Right lobe of liver (tissue), 6 donors: ENCODE results near the gene SSTR3. TPM values are rescaled to one million over a fixed set of nuclear protein-coding genes. Genes with fewer than 3 reads are reported as not detected.

ENCODE experiments used
- ATAC-seq, 4 donors: fragments of 200-7000 bp; cut with Tn5 transposase; one replicate each; pipeline ENCODE4 v1.9.1; 2020; ENCODE audit warnings: mild to moderate bottlenecking in 4 of 4, moderate library complexity in 4 of 4
- DNase-seq, 3 donors: peaks; one replicate each; pipeline ENCODE4 v3.0.0-alpha.2; 2020
- H3K27ac ChIP-seq, 3 donors: fragments of 200-600 bp; one replicate each; pipeline ENCODE4 v1.8.0; 2022
- H3K27me3 ChIP-seq, 2 donors: fragments of 200-600 bp; one replicate each; pipeline ENCODE4 v1.8.0; 2022
- H3K36me3 ChIP-seq, 4 donors: fragments of 200-600 bp; sonication (generic) in 1 of 4; one replicate each; pipeline versions ENCODE4 v1.5.1 to v1.8.0; 2017 to 2022; ENCODE audit warnings: control low read depth in 1 of 4
- H3K4me1 ChIP-seq, 4 donors: fragments of 200-600 bp; sonication (generic) in 1 of 4; one replicate each; pipeline versions ENCODE4 v1.5.1 to v1.8.0; 2017 to 2022; ENCODE audit warnings: control low read depth in 1 of 4
- H3K4me3 ChIP-seq, 3 donors: fragments of 200-600 bp; one replicate each; pipeline ENCODE4 v1.8.0; 2022
- H3K9me3 ChIP-seq, 4 donors: fragments of 200-600 bp; sonication (generic) in 1 of 4; one replicate each; pipeline versions ENCODE4 v1.5.1 to v1.8.0; 2017 to 2022; ENCODE audit warnings: control low read depth in 1 of 4
- CTCF ChIP-seq, 4 donors: fragments of 200-600 bp in 3 of 4; fragments of 450-650 bp in 1 of 4; IDR thresholded peaks; one replicate each; pipeline versions ENCODE4 v1.5.1 to v1.8.0; 2016 to 2022; ENCODE audit warnings: antibody characterized with exemption in 4 of 4, mild to moderate bottlenecking in 2 of 4
- POLR2A ChIP-seq: fragments of 450-650 bp; IDR thresholded peaks from one replicate; pipeline ENCODE4 v1.6.1; 2017; ENCODE audit warnings: antibody characterized with exemption, mild to moderate bottlenecking
- WGBS: methylation state at CpG from one replicate; pipeline ENCODE4 v1.1.6; 2018; ENCODE audit warnings: low coverage, low lambda C conversion rate; ENCODE audit not compliant: insufficient coverage; ENCODE audit errors: missing lambda C conversion rate; 5-methylcytosine and 5-hydroxymethylcytosine counted together
- intact Hi-C, 2 donors: fragments of 100-400 bp; cut with DNase I; formaldehyde crosslinking; loops; one replicate each; pipeline versions ENCODE4 v1.11.2 to v1.14.1; 2022
- total RNA-seq, 6 experiments: library from RNA; depleted of rRNA in 2 of 6; stranded (reverse); fragments of >200 nt in 2 of 6; fragmentation: NEBNext Ultra II Directional in 3 of 6; extraction: Animal tissue kit (Norgen Biotek cat#: 25700) in 3 of 6; gene quantifications; one replicate each; pipeline versions ENCODE4 v1.1.0 to v1.2.4, GENCODE V29; 2016 to 2023
- donor health status: DM: no; HTN: yes; CAD: no.
- donor health status: DM: no; HTN: no; CAD: no.
- donor health status: DM: no; HTN: no; CAD: no.
- donor health status: DM: no; HTN: yes; CAD: no.
- donor health status: DM: no; HTN: yes; CAD: no.

Gene SSTR3
- total RNA-seq, 6 experiments from 2014 or later, result not detected

GRCh38 chr22:37243402-37244113, 31.3 kb upstream of the SSTR3 start:
- Histone ChIP-seq H3K27ac (peak overlapping the region in 2 of 3 donors; percentile 40 to 67), H3K4me1 (no peaks in the 10 kb centered on the region), H3K36me3 (no peaks in the 10 kb centered on the region), H3K4me3 (peak overlapping the region; percentile 10 to 47 (median 17)), H3K9me3 (no peaks in the 10 kb centered on the region), H3K27me3 (no peaks in the 10 kb centered on the region)
- WGBS, result 24% methylated on average over 6 of the region's 12 CpGs
- TF ChIP-seq CTCF (IDR thresholded peaks at IDR 0.05) (no peak), POLR2A (no peak)
- intact Hi-C loops, result no loop called here
- DNase-seq, result peak in 1 of 3 donors; percentile 21
- ATAC-seq, result peak in 3 of 4 donors; percentile 4 to 24 (median 5)

GRCh38 chr22:37242395-37242918, 30.2 kb upstream of the SSTR3 start:
- H3K4me3 ChIP-seq, result peak overlapping the region; percentile 9 to 47 (median 10)
- 28% methylated on average over 15 of the region's 16 CpGs for WGBS
- H3K36me3 ChIP-seq, result no peaks in the 10 kb centered on the region
- H3K9me3 ChIP-seq, result no peaks in the 10 kb centered on the region
- DNase-seq (peak in 2 of 3 donors; percentile 64 to 81), ATAC-seq (peak; percentile 60 to 65 (median 65))
- no peak for TF ChIP-seq POLR2A
- H3K27me3 ChIP-seq, result no peaks in the 10 kb centered on the region
- no peaks in the 10 kb centered on the region for H3K4me1 ChIP-seq
- H3K27ac ChIP-seq, result peak overlapping the region in 2 of 3 donors; percentile 40 to 67
- intact Hi-C loops, result no loop called here

- intact Hi-C loops, result no loop called here
- peak in 2 of 3 donors; percentile 36 to 52 for DNase-seq
- H3K27ac ChIP-seq, result peak overlapping the region in 2 of 3 donors; percentile 40 to 43
- TF ChIP-seq CTCF (IDR thresholded peaks at IDR 0.05) (no peak), POLR2A (no peak)
- no peaks in the 10 kb centered on the region for H3K36me3 ChIP-seq
- H3K4me1 ChIP-seq, result no peaks in the 10 kb centered on the region
- WGBS, result 33% methylated on average over 10 of the region's 19 CpGs
- no peaks in the 10 kb centered on the region for H3K9me3 ChIP-seq
- H3K4me3 ChIP-seq, result peak overlapping the region in 1 of 3 donors; percentile 13
- H3K27me3 ChIP-seq, result no peaks in the 10 kb centered on the region
- peak in 1 of 4 donors; percentile 9 for ATAC-seq
These were observed 29.3 kb upstream of the SSTR3 start for GRCh38 chr22:37241351-37242142.

GRCh38 chr22:37240941-37241320, 28.7 kb upstream of the SSTR3 start:
- no peak for ATAC-seq
- Histone ChIP-seq H3K27me3 (no peaks in the 10 kb centered on the region), H3K9me3 (no peaks in the 10 kb centered on the region), H3K4me3 (no peak overlapping the region), H3K36me3 (no peaks in the 10 kb centered on the region), H3K27ac (no peak overlapping the region), H3K4me1 (no peaks in the 10 kb centered on the region)
- WGBS, result 88% methylated on average over 1 of the region's 7 CpGs
- intact Hi-C loops, result no loop called here
- peak in 1 of 3 donors; percentile 15 for DNase-seq
- TF ChIP-seq CTCF (IDR thresholded peaks at IDR 0.05) (no peak), POLR2A (no peak)
